SK-N-SH treated with all-trans-retinoic acid at 6 μM for 48 hours (cell line): ENCODE measurements around the gene RAB8A.
A peak's percentile ranks its signal among the peaks of the same experiment; 100 is the strongest.

Experiments
- ATAC-seq: fragments of 200-7000 bp; cut with Tn5 transposase; 3 replicates; pipeline ENCODE4 v1.9.1; 2020; ENCODE audit warnings: mild to moderate bottlenecking, moderate library complexity
- ARNTL ChIP-seq: fragments of 450-650 bp; formaldehyde crosslinking; IDR thresholded peaks from 2 replicates; pipeline ENCODE4 v1.5.0; 2020; ENCODE audit warnings: low read depth, mild to moderate bottlenecking, moderate library complexity, borderline replicate concordance
- BACH2 ChIP-seq: fragments of 250-450 bp; sonication (Bioruptor Pico); IDR thresholded peaks from 2 replicates; pipeline ENCODE4 v1.9.0; 2021; ENCODE audit warnings: mild to moderate bottlenecking, borderline replicate concordance
- CREB5 ChIP-seq: fragments of 250-450 bp; sonication (Bioruptor Pico); IDR thresholded peaks from 2 replicates; pipeline ENCODE4 v1.5.1; 2020; ENCODE audit warnings: low read depth, mild to moderate bottlenecking, moderate library complexity
- CSRNP3 ChIP-seq: fragments of 250-450 bp; sonication (Bioruptor Pico); IDR thresholded peaks from 2 replicates; pipeline ENCODE4 v1.5.1; 2021; ENCODE audit warnings: mild to moderate bottlenecking, moderate library complexity
- ESRRG ChIP-seq: fragments of 250-450 bp; sonication (Bioruptor Pico); IDR thresholded peaks from 2 replicates; pipeline ENCODE4 v1.6.1; 2021; ENCODE audit warnings: mild to moderate bottlenecking
- GLIS3 ChIP-seq: fragments of 250-450 bp; sonication (Bioruptor Pico); IDR thresholded peaks from 2 replicates; pipeline ENCODE4 v1.5.0; 2020; ENCODE audit warnings: mild to moderate bottlenecking, moderate library complexity
- OSR1 ChIP-seq: fragments of 250-450 bp; sonication (Bioruptor Pico); IDR thresholded peaks from 2 replicates; pipeline ENCODE4 v1.8.0; 2022; ENCODE audit warnings: moderate library complexity, mild to moderate bottlenecking, inconsistent platforms
- POU6F1 ChIP-seq: fragments of 250-450 bp; sonication (Bioruptor Pico); IDR thresholded peaks from 2 replicates; pipeline ENCODE4 v1.8.0; 2021; ENCODE audit warnings: low read depth, mild to moderate bottlenecking, moderate library complexity, borderline replicate concordance
- PPARA ChIP-seq: fragments of 250-450 bp; sonication (Bioruptor Pico); IDR thresholded peaks from 2 replicates; pipeline ENCODE4 v1.5.0; 2020; ENCODE audit warnings: mild to moderate bottlenecking, borderline replicate concordance
- RARB ChIP-seq: fragments of 250-450 bp; sonication (Bioruptor Pico); IDR thresholded peaks from 2 replicates; pipeline ENCODE4 v1.8.0; 2021; ENCODE audit warnings: mild to moderate bottlenecking, moderate library complexity
- SNAI2 ChIP-seq: fragments of 250-450 bp; sonication (Bioruptor Pico); IDR thresholded peaks from 2 replicates; pipeline ENCODE4 v1.5.0; 2020; ENCODE audit warnings: mild to moderate bottlenecking, moderate library complexity
- TCF4 ChIP-seq: fragments of 250-450 bp; sonication (Bioruptor Pico); IDR thresholded peaks from 2 replicates; pipeline ENCODE4 v1.8.0; 2021; ENCODE audit warnings: mild to moderate bottlenecking, moderate library complexity, borderline replicate concordance
- TOX ChIP-seq: fragments of 250-450 bp; sonication (Bioruptor Pico); IDR thresholded peaks from 2 replicates; pipeline ENCODE4 v1.8.0; 2021; ENCODE audit warnings: mild to moderate bottlenecking, moderate library complexity, borderline replicate concordance
- TSHZ2 ChIP-seq: fragments of 250-450 bp; sonication (Bioruptor Pico); IDR thresholded peaks from 2 replicates; pipeline ENCODE4 v1.5.0; 2020; ENCODE audit warnings: mild to moderate bottlenecking, moderate library complexity
- ZC3H10 ChIP-seq: fragments of 250-450 bp; sonication (Bioruptor Pico); IDR thresholded peaks from 2 replicates; pipeline ENCODE4 v1.5.1; 2021; ENCODE audit warnings: mild to moderate bottlenecking, moderate library complexity
- ZFP3 ChIP-seq: fragments of 250-450 bp; sonication (Bioruptor Pico); IDR thresholded peaks from 2 replicates; pipeline ENCODE4 v1.5.0; 2020; ENCODE audit warnings: mild to moderate bottlenecking, moderate library complexity
- ZFP30 ChIP-seq: fragments of 450-650 bp; formaldehyde crosslinking; IDR thresholded peaks from 2 replicates; pipeline ENCODE4 v1.5.0; 2022; ENCODE audit warnings: mild to moderate bottlenecking, moderate library complexity
- ZNF565 ChIP-seq: fragments of 450-650 bp; formaldehyde crosslinking; conservative IDR thresholded peaks from 2 replicates; pipeline ENCODE4 v1.5.0; 2020; ENCODE audit warnings: low read depth, mild to moderate bottlenecking, moderate library complexity
- TF ChIP-seq, protein P1 (sequence below): fragments of 250-450 bp; sonication (Bioruptor Pico); IDR thresholded peaks from 2 replicates; pipeline ENCODE4 v1.8.0; 2020; ENCODE audit warnings: mild to moderate bottlenecking, moderate library complexity, borderline replicate concordance

Gene RAB8A

GRCh38 chr19:16160943-16161560 is 49.4 kb downstream of the RAB8A start (continued):
- TF ChIP-seq CSRNP3 (CRISPR knock-in tag) (no peak), OSR1 (CRISPR knock-in tag) (no peak), ARNTL (no peak), CREB5 (no peak), ESRRG (CRISPR knock-in tag) (no peak)

DNA sequence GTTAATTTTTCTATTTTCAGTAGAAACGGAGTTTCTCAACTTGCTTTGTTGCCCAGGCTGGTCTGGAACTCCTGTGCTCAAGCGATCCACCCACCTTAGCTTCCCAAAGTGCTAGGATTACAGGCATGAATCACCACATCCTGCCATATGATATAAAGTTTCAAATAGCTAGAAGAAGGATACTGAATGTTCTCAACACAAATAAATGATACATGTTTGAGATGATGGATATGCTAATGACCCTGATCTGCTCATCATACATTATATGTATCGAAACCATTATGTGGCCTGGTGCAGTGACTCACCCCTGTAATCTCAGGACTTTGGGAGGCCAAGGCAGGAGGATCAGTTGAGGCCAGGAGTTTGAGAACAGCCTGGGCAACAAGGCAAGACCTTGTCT is 50.2 kb downstream of the RAB8A start:
- ATAC-seq, result peak; percentile 83
- no peak for TF ChIP-seq ZFP3
- TF ChIP-seq, all 23 proteins: peak for 0

- ATAC-seq, result no peak
- TF ChIP-seq ZNF565 (CRISPR knock-in tag) (no peak), GLIS3 (CRISPR knock-in tag) (no peak), CREB5 (no peak), ZC3H10 (CRISPR knock-in tag) (no peak), ESRRG (CRISPR knock-in tag) (no peak), BACH2 (CRISPR knock-in tag) (no peak), SNAI2 (CRISPR knock-in tag) (no peak), TSHZ2 (CRISPR knock-in tag) (no peak), TOX (CRISPR knock-in tag) (no peak), PPARA (CRISPR knock-in tag) (no peak), POU6F1 (no peak), TCF4 (CRISPR knock-in tag) (no peak)
Measured at GRCh38 chr19:16164222-16164890, 52.7 kb downstream of the RAB8A start.

DNA sequence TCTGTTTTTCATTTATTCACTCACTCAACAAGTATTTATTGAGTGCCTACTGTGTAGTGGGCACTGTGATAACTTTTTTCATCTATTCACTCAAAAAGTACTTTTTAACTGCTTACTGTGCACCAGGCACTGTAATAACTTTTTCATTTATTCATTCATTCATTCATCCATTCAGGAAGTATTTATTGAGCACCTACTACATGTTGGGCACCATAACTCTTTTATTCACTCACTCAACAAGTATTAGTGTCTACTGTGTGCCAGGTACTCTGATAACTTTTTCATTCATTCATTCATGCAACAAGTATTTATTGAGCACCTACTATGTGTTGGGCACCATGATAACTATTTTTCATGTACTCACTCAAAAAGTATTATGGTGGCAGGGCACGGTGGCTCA is 54.7 kb downstream of the RAB8A start:
- ATAC-seq, result no peak
- TF ChIP-seq OSR1 (CRISPR knock-in tag) (no peak), RARB (CRISPR knock-in tag) (no peak), BACH2 (CRISPR knock-in tag) (no peak), ESRRG (CRISPR knock-in tag) (no peak), CSRNP3 (CRISPR knock-in tag) (no peak), ARNTL (no peak), ZFP30 (CRISPR knock-in tag) (no peak), POU6F1 (no peak), ZC3H10 (CRISPR knock-in tag) (no peak), GLIS3 (CRISPR knock-in tag) (no peak), SNAI2 (CRISPR knock-in tag) (no peak)
- TF ChIP-seq, protein P1, sequence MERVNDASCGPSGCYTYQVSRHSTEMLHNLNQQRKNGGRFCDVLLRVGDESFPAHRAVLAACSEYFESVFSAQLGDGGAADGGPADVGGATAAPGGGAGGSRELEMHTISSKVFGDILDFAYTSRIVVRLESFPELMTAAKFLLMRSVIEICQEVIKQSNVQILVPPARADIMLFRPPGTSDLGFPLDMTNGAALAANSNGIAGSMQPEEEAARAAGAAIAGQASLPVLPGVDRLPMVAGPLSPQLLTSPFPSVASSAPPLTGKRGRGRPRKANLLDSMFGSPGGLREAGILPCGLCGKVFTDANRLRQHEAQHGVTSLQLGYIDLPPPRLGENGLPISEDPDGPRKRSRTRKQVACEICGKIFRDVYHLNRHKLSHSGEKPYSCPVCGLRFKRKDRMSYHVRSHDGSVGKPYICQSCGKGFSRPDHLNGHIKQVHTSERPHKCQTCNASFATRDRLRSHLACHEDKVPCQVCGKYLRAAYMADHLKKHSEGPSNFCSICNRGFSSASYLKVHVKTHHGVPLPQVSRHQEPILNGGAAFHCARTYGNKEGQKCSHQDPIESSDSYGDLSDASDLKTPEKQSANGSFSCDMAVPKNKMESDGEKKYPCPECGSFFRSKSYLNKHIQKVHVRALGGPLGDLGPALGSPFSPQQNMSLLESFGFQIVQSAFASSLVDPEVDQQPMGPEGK (CRISPR knock-in tag), result no peak
